K562 (cell line): ENCODE results near the gene EML3. TPM values are rescaled to one million over a fixed set of nuclear protein-coding genes. Genes with fewer than 3 reads are reported as not detected.
A peak's percentile ranks its signal among the peaks of the same experiment; 100 is the strongest.

Experiments
- ARNT ChIP-seq, 2 experiments: fragments of 450-650 bp; IDR thresholded peaks; 2 replicates each; pipeline ENCODE4 v1.6.1; 2016; ENCODE audit warnings: mild to moderate bottlenecking in 1 of 2
- DACH1 ChIP-seq: fragments of 450-650 bp; IDR thresholded peaks from 2 replicates; pipeline ENCODE4 v1.6.1; 2018; ENCODE audit not compliant: partially characterized antibody
- GTF2E2 ChIP-seq: fragments of 200-800 bp; sonication (Bioruptor generic); IDR thresholded peaks from 2 replicates; pipeline ENCODE4 v1.6.1; 2016; ENCODE audit warnings: missing genetic modification characterization, missing compliant biosample characterization
- HMGXB4 ChIP-seq: sonication (generic); formaldehyde crosslinking; IDR thresholded peaks from 2 replicates; pipeline ENCODE4 v1.8.1; 2023; ENCODE audit warnings: mild to moderate bottlenecking, missing genetic modification reagents
- KLF13 ChIP-seq: fragments of 450-650 bp; IDR thresholded peaks from 2 replicates; pipeline ENCODE4 v1.6.1; 2016; ENCODE audit warnings: missing genetic modification characterization, low read depth, mild to moderate bottlenecking, missing compliant biosample characterization, moderate library complexity, borderline replicate concordance
- MTA1 ChIP-seq: fragments of 450-650 bp; IDR thresholded peaks from 2 replicates; pipeline ENCODE4 v1.6.1; 2017; ENCODE audit warnings: borderline replicate concordance
- NCOR1 ChIP-seq: fragments of 450-650 bp; IDR thresholded peaks from 2 replicates; pipeline ENCODE4 v1.6.1; 2016; ENCODE audit warnings: mild to moderate bottlenecking, moderate library complexity
- NFATC3 ChIP-seq: fragments of 450-650 bp; IDR thresholded peaks from 2 replicates; pipeline ENCODE4 v1.6.1; 2017; ENCODE audit warnings: mild to moderate bottlenecking
- NR0B1 ChIP-seq: fragments of 450-650 bp; IDR thresholded peaks from one replicate; pipeline ENCODE4 v1.6.1; 2018; ENCODE audit warnings: mild to moderate bottlenecking, moderate library complexity; ENCODE audit not compliant: partially characterized antibody
- PCBP2 ChIP-seq: fragments of 200-400 bp; formaldehyde crosslinking; IDR thresholded peaks from 2 replicates; pipeline ENCODE4 v1.6.1; 2018; ENCODE audit warnings: low read length, low read depth, mild to moderate bottlenecking, moderate library complexity; ENCODE audit not compliant: poor library complexity, severe bottlenecking
- TBL1XR1 ChIP-seq, 2 experiments: IDR thresholded peaks; 2 replicates each; pipeline ENCODE4 v1.6.1; 2012; ENCODE audit warnings: improper control_type of control experiment in 2 of 2, low read length in 2 of 2, mild to moderate bottlenecking in 1 of 2
- TEAD4 ChIP-seq, 2 experiments: sonication (generic) in 1 of 2; formaldehyde crosslinking in 1 of 2; IDR thresholded peaks; 2 replicates each; pipeline versions ENCODE4 v1.6.1 to v1.8.0; 2012 to 2022; ENCODE audit warnings: borderline replicate concordance in 1 of 2, inconsistent platforms in 1 of 2, low read length in 1 of 2, mild to moderate bottlenecking in 1 of 2, missing genetic modification reagents in 1 of 2
- ZC3H4 ChIP-seq: sonication (generic); formaldehyde crosslinking; IDR thresholded peaks from 2 replicates; pipeline ENCODE4 v1.9.0; 2021; ENCODE audit warnings: missing genetic modification reagents, borderline replicate concordance
- ZNF175 ChIP-seq: fragments of 200-800 bp; sonication (Bioruptor generic); IDR thresholded peaks from 2 replicates; pipeline ENCODE4 v1.6.1; 2016; ENCODE audit warnings: low read depth, mild to moderate bottlenecking, missing genetic modification characterization, missing compliant biosample characterization
- ZNF609 ChIP-seq: sonication (generic); formaldehyde crosslinking; IDR thresholded peaks from 2 replicates; pipeline ENCODE4 v1.8.1; 2023; ENCODE audit warnings: missing genetic modification reagents, mild to moderate bottlenecking, borderline replicate concordance
- ZNF695 ChIP-seq: fragments of 450-650 bp; formaldehyde crosslinking; IDR thresholded peaks from 2 replicates; pipeline ENCODE4 v1.4.0; 2020; ENCODE audit warnings: mild to moderate bottlenecking, moderate library complexity
- ZNF707 ChIP-seq: fragments of 250-450 bp; sonication (Bioruptor Pico); conservative IDR thresholded peaks from 2 replicates; pipeline ENCODE4 v1.8.0; 2022; ENCODE audit warnings: inconsistent platforms, mild to moderate bottlenecking, moderate library complexity
- polyA plus RNA-seq, 8 experiments: library from polyadenylated mRNA; depleted of rRNA in 4 of 8; stranded (reverse) in 5 of 8; unstranded in 3 of 8; fragments of >200 nt; fragmentation: Nextera tagmentation in 2 of 8; fragmentation: Illumina TruSeq in 1 of 8; extraction: Ambion mirVana in 2 of 8; extraction: Trizol in 1 of 8; gene quantifications; 2 replicates each; pipeline versions ENCODE4 v1.2.1 to v1.2.3, GENCODE V29; 2011 to 2014; ENCODE audit warnings: inconsistent platforms in 1 of 8, missing spikeins in 1 of 8
- total RNA-seq, 7 experiments: library from RNA; depleted of rRNA in 6 of 7; stranded (reverse); fragments of >200 nt in 6 of 7; fragmentation: Illumina TruSeq in 2 of 7; extraction: Trizol in 2 of 7; gene quantifications; 2 replicates each; pipeline versions ENCODE4 v1.2.1 to v1.2.3, GENCODE V29; 2011 to 2021; ENCODE audit warnings: low replicate concordance in 1 of 7

The EML3 gene
- total and polyA plus RNA-seq, 9 of the 15 experiments (the other 6 are each of a cell fraction or from before 2014, with no cell fraction given) = 0.32 to 90.5 (median 26.4) TPM

- TF ChIP-seq TBL1XR1 (IDR thresholded peaks at IDR 0.05; ENCODE audit: low read length in 2 of 2) (0 out of 4 replicates have a peak, but pooled peaks of 1 of the 2 experiments have one; percentile 24), DACH1 (no peak), ZNF707 (CRISPR knock-in tag) (no peak), NCOR1 (peak; percentile 36; the same call in 1 of the 2 replicates), ARNT (IDR thresholded peaks at IDR 0.05) (peak; percentile 53 to 70; a peak in 2 of 4 replicates), PCBP2 (no peak), ZC3H4 (CRISPR knock-in tag) (no peak), ZNF609 (peak; percentile 64; the same call in 1 of the 2 replicates), MTA1 (0 out of 2 replicates have a peak, but pooled peaks have one; percentile 36), HMGXB4 (CRISPR knock-in tag) (no peak), KLF13 (tag) (no peak; the same call in 1 of the 2 replicates), TEAD4 (IDR thresholded peaks at IDR 0.05; ENCODE audit: low read length) (no peak), TEAD4 (CRISPR knock-in tag; IDR thresholded peaks at IDR 0.05; ENCODE audit: borderline replicate concordance) (no peak), ZNF695 (CRISPR knock-in tag) (no peak), NFATC3 (no peak), GTF2E2 (tag) (no peak), NR0B1 (no peak), ZNF175 (0 out of 2 replicates have a peak, but pooled peaks have one; percentile 22)
Observed at GRCh38 chr11:62599069-62599696, 13.4 kb downstream of the EML3 start (continued).
